Heart left ventricle (tissue), 16 donors: ENCODE measurements around the gene SENP8. TPM values are rescaled to one million over a fixed set of nuclear protein-coding genes. Genes with fewer than 3 reads are reported as not detected.

Experiments
- ATAC-seq, 4 donors: fragments of 200-7000 bp; cut with Tn5 transposase; one replicate each; pipeline ENCODE4 v1.9.1; 2020 to 2022; ENCODE audit warnings: moderate library complexity in 4 of 4, mild to moderate bottlenecking in 3 of 4, moderate number of reproducible peaks in 1 of 4
- DNase-seq, 5 donors: peaks; one replicate each; pipeline ENCODE4 v3.0.0-alpha.2; 2020
- H3K27ac ChIP-seq, 12 donors: fragments of 200-600 bp; sonication (generic) in 4 of 12; one replicate each; pipeline versions ENCODE4 v1.5.0 to v1.8.0; 2016 to 2022; ENCODE audit warnings: mild to moderate bottlenecking in 2 of 12
- H3K27me3 ChIP-seq, 9 donors: fragments of 200-600 bp; sonication (generic) in 2 of 9; one replicate each; pipeline versions ENCODE4 v1.5.1 to v1.8.0; 2016 to 2022; ENCODE audit warnings: mild to moderate bottlenecking in 3 of 9
- H3K36me3 ChIP-seq, 9 donors: fragments of 200-600 bp; sonication (generic) in 2 of 9; one replicate each; pipeline versions ENCODE4 v1.5.0 to v1.8.0; 2018 to 2022; ENCODE audit warnings: mild to moderate bottlenecking in 2 of 9
- H3K4me1 ChIP-seq, 12 donors: fragments of 200-600 bp; sonication (generic) in 4 of 12; one replicate each; pipeline versions ENCODE4 v1.5.0 to v1.8.0; 2016 to 2022; ENCODE audit warnings: mild to moderate bottlenecking in 3 of 12
- H3K4me3 ChIP-seq, 12 donors: fragments of 200-600 bp; sonication (generic) in 4 of 12; one replicate each; pipeline versions ENCODE4 v1.5.0 to v1.8.0; 2017 to 2022; ENCODE audit warnings: mild to moderate bottlenecking in 9 of 12, moderate library complexity in 4 of 12
- H3K9me3 ChIP-seq, 12 donors: fragments of 200-600 bp; sonication (generic) in 4 of 12; one replicate each; pipeline versions ENCODE4 v1.5.0 to v1.8.0; 2016 to 2022; ENCODE audit warnings: mild to moderate bottlenecking in 1 of 12
- POLR2A ChIP-seq, 2 donors: fragments of 450-650 bp; IDR thresholded peaks; one replicate each; pipeline ENCODE4 v1.6.1; 2017; ENCODE audit warnings: antibody characterized with exemption in 2 of 2, mild to moderate bottlenecking in 2 of 2, moderate library complexity in 2 of 2
- WGBS, 4 donors: extraction: QIAGEN DNeasy Blood & Tissue Kit in 2 of 4; methylation state at CpG; one replicate each; pipeline versions ENCODE4 v1.1.5 to v1.1.7; 2013 to 2018; 5-methylcytosine and 5-hydroxymethylcytosine counted together
- intact Hi-C, 10 donors: fragments of 100-400 bp; cut with DNase I; formaldehyde crosslinking; loops; one replicate each; pipeline versions ENCODE4 v1.11.1 to v1.14.2; 2022
- polyA plus RNA-seq, 2 donors: library from polyadenylated mRNA; stranded (reverse); fragments of 200-250 nt; gene quantifications; one replicate each; pipeline ENCODE4 v1.2.3, GENCODE V29; 2013
- total RNA-seq, 9 donors: library from RNA; depleted of rRNA in 2 of 9; stranded (reverse); fragments of >200 nt in 2 of 9; fragmentation: NEBNext Ultra II Directional in 3 of 9; extraction: Animal tissue kit (Norgen Biotek cat#: 25700) in 3 of 9; gene quantifications; one replicate each; pipeline versions ENCODE4 v1.1.0 to v1.2.4, GENCODE V29; 2016 to 2023
- TF ChIP-seq, protein P1 (sequence below), 12 donors: fragments of 200-600 bp; sonication (generic) in 4 of 12; IDR thresholded peaks; one replicate each; pipeline versions ENCODE4 v1.5.0 to v1.8.0; 2018 to 2022; ENCODE audit warnings: antibody characterized with exemption in 12 of 12, mild to moderate bottlenecking in 5 of 12
- donor health status: ischemic (EF 13 %, LVEDD 7.1; RV severe dilation, severe dysfunction).
- donor health status: healthy with polysubstance abuse.
- donor health status: DM: no; HTN: yes; CAD: no.
- donor health status: DM: no; HTN: no; CAD: no.
- donor health status: ischemic (EF 25% LVEDD 6.9; RV normal size, moderate dysfunction).
- donor health status: ischemic (EF 25% LVEDD 5.7; RV mildly dilated, moderate dysfunction).
- donor health status: healthy.
- donor health status: DM: yes; HTN: yes; CAD: no.
- donor health status: ischemic (EF 35%, LVEDD 5.7; RV mildly dilated, moderate dysfunction).
- donor health status: nonischemic (EF 11% LVEDD 7.7; RV severe dilation, severe dysfunction).
- donor health status: DM: yes; HTN: yes; CAD: no.
- donor health status: PGD.
- donor health status: ischemic (EF 29% LVEDD 5.4; RV normal size, mild dysfunction).
- donor health status: nonischemic (EF 23%, LVEDD 6.1; RV moderate dilation, normal function).

Gene SENP8
- total and polyA plus RNA-seq, 11 donors = 2.1 to 7.6 (median 4.7) TPM

DNA sequence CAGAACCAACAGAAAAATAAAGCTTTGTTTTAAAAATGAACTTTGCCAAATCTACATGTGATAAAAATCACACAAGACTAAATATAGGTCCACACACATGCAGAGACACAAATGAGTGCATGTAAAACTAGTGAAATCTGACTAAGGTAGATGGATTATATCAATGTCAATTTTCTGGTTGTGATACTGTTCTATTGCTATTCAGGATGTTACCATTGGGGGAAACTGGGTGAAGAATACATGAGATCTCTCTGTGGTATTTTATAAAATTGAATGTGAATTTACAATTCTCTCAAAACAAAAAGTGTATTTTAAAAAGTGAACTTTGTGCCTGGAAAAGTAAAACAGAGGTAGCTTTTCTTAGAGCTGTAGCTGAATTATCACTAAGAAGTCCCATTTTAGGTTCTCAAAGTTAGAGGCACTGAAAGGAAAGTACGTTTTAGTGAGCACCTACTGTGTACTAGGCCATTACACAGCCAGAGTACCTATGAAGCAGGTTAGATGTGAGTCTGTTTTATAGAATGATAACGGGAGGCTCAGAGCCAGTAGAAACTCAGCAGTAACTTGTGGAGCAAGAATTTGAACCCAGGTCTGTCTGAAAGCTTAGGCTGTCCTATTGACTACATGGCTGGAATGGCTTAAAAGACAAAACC is 71.2 kb downstream of the SENP8 start:
- DNase-seq (no peak), ATAC-seq (no peak)
- Histone ChIP-seq H3K9me3 (no peaks in the 10 kb centered on the region), H3K4me1 (peaks cover 0 to 3% (median 1%) of the 10 kb centered on the region in 12 donors), H3K4me3 (no peak overlapping the region), H3K36me3 (no peaks in the 10 kb centered on the region), H3K27me3 (peaks cover 0 to 13% (median 2%) of the 10 kb centered on the region in 9 donors), H3K27ac (no peak overlapping the region)
- 87 to 93% (median 90%) methylated on average over 2 of the region's 2 CpGs for WGBS, 4 donors
- no peak for TF ChIP-seq POLR2A (IDR thresholded peaks at IDR 0.05)
- TF ChIP-seq, protein P1, sequence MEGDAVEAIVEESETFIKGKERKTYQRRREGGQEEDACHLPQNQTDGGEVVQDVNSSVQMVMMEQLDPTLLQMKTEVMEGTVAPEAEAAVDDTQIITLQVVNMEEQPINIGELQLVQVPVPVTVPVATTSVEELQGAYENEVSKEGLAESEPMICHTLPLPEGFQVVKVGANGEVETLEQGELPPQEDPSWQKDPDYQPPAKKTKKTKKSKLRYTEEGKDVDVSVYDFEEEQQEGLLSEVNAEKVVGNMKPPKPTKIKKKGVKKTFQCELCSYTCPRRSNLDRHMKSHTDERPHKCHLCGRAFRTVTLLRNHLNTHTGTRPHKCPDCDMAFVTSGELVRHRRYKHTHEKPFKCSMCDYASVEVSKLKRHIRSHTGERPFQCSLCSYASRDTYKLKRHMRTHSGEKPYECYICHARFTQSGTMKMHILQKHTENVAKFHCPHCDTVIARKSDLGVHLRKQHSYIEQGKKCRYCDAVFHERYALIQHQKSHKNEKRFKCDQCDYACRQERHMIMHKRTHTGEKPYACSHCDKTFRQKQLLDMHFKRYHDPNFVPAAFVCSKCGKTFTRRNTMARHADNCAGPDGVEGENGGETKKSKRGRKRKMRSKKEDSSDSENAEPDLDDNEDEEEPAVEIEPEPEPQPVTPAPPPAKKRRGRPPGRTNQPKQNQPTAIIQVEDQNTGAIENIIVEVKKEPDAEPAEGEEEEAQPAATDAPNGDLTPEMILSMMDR (IDR thresholded peaks at IDR 0.05) = no peak
- intact Hi-C loops = no loop called here

DNA sequence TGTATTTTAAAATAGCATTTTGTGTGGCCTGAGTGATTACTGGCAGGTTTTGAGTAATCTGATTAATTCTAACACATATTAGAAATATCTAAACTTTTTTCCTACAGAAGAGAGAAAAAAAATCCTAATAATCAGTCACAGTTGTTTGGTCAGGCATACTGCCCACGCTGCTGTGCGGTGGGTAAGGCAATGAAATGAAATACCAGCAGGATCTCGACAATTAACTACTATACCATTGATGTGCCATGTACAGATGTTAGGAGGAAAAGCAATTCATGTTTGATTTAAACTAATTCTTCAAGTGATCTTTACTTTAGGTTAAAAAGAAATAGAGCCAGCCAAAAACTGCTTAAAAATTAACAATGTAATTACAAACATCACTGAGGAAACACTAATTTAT is 74.2 kb downstream of the SENP8 start:
- peaks cover 0 to 9% (median 0%) of the 10 kb centered on the region in 9 donors for H3K27me3 ChIP-seq
- H3K4me1 ChIP-seq = peaks cover 0 to 10% (median 5%) of the 10 kb centered on the region in 12 donors
- 84 to 90% (median 88%) methylated on average over 3 of the region's 3 CpGs for WGBS, 4 donors
- TF ChIP-seq POLR2A (IDR thresholded peaks at IDR 0.05) = no peak
- TF ChIP-seq, protein P1 (IDR thresholded peaks at IDR 0.05) = no peak
- H3K36me3 ChIP-seq = no peaks in the 10 kb centered on the region
- DNase-seq (no peak), ATAC-seq (no peak)
- H3K27ac ChIP-seq = no peak overlapping the region
- no peak overlapping the region for H3K4me3 ChIP-seq
- no peaks in the 10 kb centered on the region for H3K9me3 ChIP-seq
- intact Hi-C loops = loop anchor here in 1 of 10 donors (10.0 kb wide), 1 partner anchor 92 kb away; no protein-coding TSS in a partner anchor

Other genes starting within 250 kb of the SENP8 start
- 10 to 100 TPM; 23.9 to 33.9 (median 30.6) TPM for gene MYO9A, start 253 bp upstream of the SENP8 start, total RNA-seq
- 10 to 100 TPM in 1 of 2 donors, 1 to 10 TPM in 1; 3.2 to 10.9 TPM for gene MYO9A, start 253 bp upstream of the SENP8 start, polyA plus RNA-seq
- gene GRAMD2A, start 79.4 kb downstream of the SENP8 start, total RNA-seq = under 1 TPM in 1 of 9 donors, not detected in 8; 0.45 TPM
- gene GRAMD2A, start 79.4 kb downstream of the SENP8 start, polyA plus RNA-seq = under 1 TPM in 1 of 2 donors, not detected in 1; 0.03 TPM
- gene PKM, start 112.8 kb downstream of the SENP8 start, total RNA-seq = 1,000 to 10,000 TPM in 4 of 9 donors, 100 to 1,000 TPM in 5; 648 to 1,279 (median 923) TPM
- 100 to 1,000 TPM; 602 to 887 TPM for gene PKM, start 112.8 kb downstream of the SENP8 start, polyA plus RNA-seq
- 10 to 100 TPM; 25.6 to 50.3 (median 34.5) TPM for gene PARP6, start 154.2 kb downstream of the SENP8 start, total RNA-seq
- 10 to 100 TPM; 28.3 to 52.5 TPM for gene PARP6, start 154.2 kb downstream of the SENP8 start, polyA plus RNA-seq
- gene CELF6, start 201.8 kb downstream of the SENP8 start, total RNA-seq = 1 to 10 TPM in 3 of 9 donors, under 1 TPM in 6; 0.31 to 1.3 (median 0.87) TPM
- gene CELF6, start 201.8 kb downstream of the SENP8 start, polyA plus RNA-seq = 1 to 10 TPM in 1 of 2 donors, under 1 TPM in 1; 0.78 to 1.4 TPM